HG03196 (cell line): ENCODE data around the gene ANKRD44.
A peak's percentile ranks its signal among the peaks of the same experiment; 100 is the strongest.

Experiments used
- ATAC-seq: cut with Tn5 transposase; IDR thresholded peaks from one replicate; pipeline ENCODE4 v1.9.1; 2021; ENCODE audit not compliant: unreplicated experiment

The ANKRD44 gene

GRCh38 chr2:197152451-197153228 lies 157.9 kb downstream of the ANKRD44 start:
- peak; percentile 73 for ATAC-seq

GRCh38 chr2:197149546-197149945 lies 161.0 kb downstream of the ANKRD44 start:
- no peak for ATAC-seq

GRCh38 chr2:197148401-197148800 lies 162.2 kb downstream of the ANKRD44 start:
- no peak for ATAC-seq

- no peak for ATAC-seq
These were observed 162.6 kb downstream of the ANKRD44 start for GRCh38 chr2:197147942-197148341.

- no peak for ATAC-seq
These were observed 163.6 kb downstream of the ANKRD44 start for GRCh38 chr2:197146995-197147394.

GRCh38 chr2:197145471-197146056 lies 165.0 kb downstream of the ANKRD44 start:
- ATAC-seq, result peak; percentile 93

- ATAC-seq, result no peak
These were observed 166.4 kb downstream of the ANKRD44 start for GRCh38 chr2:197144183-197144582.

GRCh38 chr2:197141702-197142473 lies 168.7 kb downstream of the ANKRD44 start:
- ATAC-seq, result no peak

GRCh38 chr2:197140045-197140444 lies 170.5 kb downstream of the ANKRD44 start:
- no peak for ATAC-seq

- no peak for ATAC-seq
These were observed 172.1 kb downstream of the ANKRD44 start for GRCh38 chr2:197138506-197138905.

- ATAC-seq, result no peak
These were observed 172.6 kb downstream of the ANKRD44 start for GRCh38 chr2:197137826-197138477.

- ATAC-seq, result no peak
These were observed 173.3 kb downstream of the ANKRD44 start for GRCh38 chr2:197137231-197137630.

GRCh38 chr2:197136452-197136851 lies 174.1 kb downstream of the ANKRD44 start:
- no peak for ATAC-seq

GRCh38 chr2:197135806-197136205 lies 174.8 kb downstream of the ANKRD44 start:
- no peak for ATAC-seq

GRCh38 chr2:197134206-197134605 lies 176.4 kb downstream of the ANKRD44 start:
- ATAC-seq, result no peak

- peak; percentile 66 for ATAC-seq
These were observed 179.1 kb downstream of the ANKRD44 start for GRCh38 chr2:197131558-197131855.

GRCh38 chr2:197130318-197130717 lies 180.3 kb downstream of the ANKRD44 start:
- ATAC-seq, result peak; percentile 76

- ATAC-seq, result no peak
These were observed 181.7 kb downstream of the ANKRD44 start for GRCh38 chr2:197128897-197129296.

- ATAC-seq, result no peak
These were observed 182.5 kb downstream of the ANKRD44 start for GRCh38 chr2:197128126-197128525.

GRCh38 chr2:197126630-197127352 lies 183.8 kb downstream of the ANKRD44 start:
- ATAC-seq, result no peak
